ENCODE results near the gene CACNA1S. TPM values are rescaled to one million over a fixed set of nuclear protein-coding genes. Genes with fewer than 3 reads are reported as not detected.

CACNA1S gene
- total RNA-seq, 2 experiments from 2014 or later = not detected

GRCh38 chr1:201054091-201054543 is 58.1 kb downstream of the CACNA1S start:
- no peak for ATAC-seq (ENCODE audit: poor library complexity)
- H3K27me3 Mint-ChIP-seq = no peaks in the 10 kb centered on the region
- ChIA-PET POLR2A (no interaction called here), CTCF (no interaction called here)
- Histone ChIP-seq H3K9me3 (ENCODE audit: control insufficient read depth in 1 of 2, insufficient read depth in 1 of 2, low read length in 2 of 2) (no peaks in the 10 kb centered on the region), H3K36me3 (ENCODE audit: insufficient read depth, low read length) (no peaks in the 10 kb centered on the region), H3K4me3 (ENCODE audit: low read length) (no peak overlapping the region), H3K27me3 (ENCODE audit: control insufficient read depth in 1 of 2, insufficient read depth in 2 of 2, low read length in 2 of 2) (no peaks in the 10 kb centered on the region), H3K4me1 (ENCODE audit: insufficient read depth, low read length) (peaks cover 3% of the 10 kb centered on the region), H3K27ac (ENCODE audit: low read depth in 1 of 2, low read length in 2 of 2) (no peak overlapping the region)
- peaks cover 6% of the 10 kb centered on the region for H3K4me1 Mint-ChIP-seq (ENCODE audit: low read depth)
- no peaks in the 10 kb centered on the region for H3K36me3 Mint-ChIP-seq (ENCODE audit: low read depth)
- TF ChIP-seq, protein P1, sequence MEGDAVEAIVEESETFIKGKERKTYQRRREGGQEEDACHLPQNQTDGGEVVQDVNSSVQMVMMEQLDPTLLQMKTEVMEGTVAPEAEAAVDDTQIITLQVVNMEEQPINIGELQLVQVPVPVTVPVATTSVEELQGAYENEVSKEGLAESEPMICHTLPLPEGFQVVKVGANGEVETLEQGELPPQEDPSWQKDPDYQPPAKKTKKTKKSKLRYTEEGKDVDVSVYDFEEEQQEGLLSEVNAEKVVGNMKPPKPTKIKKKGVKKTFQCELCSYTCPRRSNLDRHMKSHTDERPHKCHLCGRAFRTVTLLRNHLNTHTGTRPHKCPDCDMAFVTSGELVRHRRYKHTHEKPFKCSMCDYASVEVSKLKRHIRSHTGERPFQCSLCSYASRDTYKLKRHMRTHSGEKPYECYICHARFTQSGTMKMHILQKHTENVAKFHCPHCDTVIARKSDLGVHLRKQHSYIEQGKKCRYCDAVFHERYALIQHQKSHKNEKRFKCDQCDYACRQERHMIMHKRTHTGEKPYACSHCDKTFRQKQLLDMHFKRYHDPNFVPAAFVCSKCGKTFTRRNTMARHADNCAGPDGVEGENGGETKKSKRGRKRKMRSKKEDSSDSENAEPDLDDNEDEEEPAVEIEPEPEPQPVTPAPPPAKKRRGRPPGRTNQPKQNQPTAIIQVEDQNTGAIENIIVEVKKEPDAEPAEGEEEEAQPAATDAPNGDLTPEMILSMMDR (IDR thresholded peaks at IDR 0.05) = no peak
- intact Hi-C loops (cut with DNase I, micrococcal nuclease) = no loop called here
- no peak for DNase-seq
- H3K9me3 Mint-ChIP-seq = no peaks in the 10 kb centered on the region
- H3K27ac Mint-ChIP-seq = no peak overlapping the region
- no peak overlapping the region for H3K4me3 Mint-ChIP-seq

DNA sequence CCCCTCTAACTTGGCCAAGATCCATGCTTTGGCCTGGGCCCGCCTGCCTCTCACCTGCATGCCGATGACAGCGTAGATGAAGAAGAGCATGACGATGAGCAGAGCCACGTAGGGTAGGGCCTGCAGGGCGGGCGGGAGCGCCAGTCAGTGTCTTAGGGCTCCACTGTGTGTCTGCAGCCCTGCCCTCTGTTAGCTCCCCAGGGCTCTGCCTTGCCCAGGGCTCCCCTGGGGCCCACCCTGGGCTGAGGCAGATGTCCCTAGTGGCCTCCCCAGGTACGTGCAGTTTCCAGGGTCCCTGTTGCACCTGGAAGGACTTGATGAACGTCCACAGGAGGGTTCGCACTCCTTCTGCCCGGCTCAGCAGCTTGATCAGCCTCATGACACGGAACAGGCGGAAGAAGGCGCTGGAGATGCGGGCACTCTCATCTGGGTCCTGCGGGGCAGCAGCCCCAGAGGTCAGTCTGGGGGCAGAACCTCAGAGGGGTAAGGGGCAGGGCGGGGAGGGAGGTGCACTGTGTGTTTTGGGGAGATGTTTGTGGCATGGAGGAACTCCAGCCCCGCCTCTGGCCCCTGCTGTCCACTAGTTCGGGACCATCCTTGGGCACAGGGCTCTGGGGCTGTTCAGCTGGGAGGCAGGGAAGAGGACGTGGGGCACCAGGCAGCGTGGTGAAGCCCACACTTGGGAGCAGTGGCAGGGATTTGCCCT is 58.9 kb downstream of the CACNA1S start:
- ChIA-PET CTCF (no interaction called here), POLR2A (no interaction called here)
- peaks cover 6% of the 10 kb centered on the region for H3K4me1 Mint-ChIP-seq (ENCODE audit: low read depth)
- H3K36me3 Mint-ChIP-seq (ENCODE audit: low read depth) = no peaks in the 10 kb centered on the region
- H3K27ac ChIP-seq (ENCODE audit: low read depth in 1 of 2, low read length in 2 of 2) = no peak overlapping the region
- H3K9me3 ChIP-seq (ENCODE audit: control insufficient read depth in 1 of 2, insufficient read depth in 1 of 2, low read length in 2 of 2) = no peaks in the 10 kb centered on the region
- H3K4me3 Mint-ChIP-seq = no peak overlapping the region
- ATAC-seq (ENCODE audit: poor library complexity) (no peak), DNase-seq (no peak)
- intact Hi-C loops (cut with DNase I, micrococcal nuclease) = no loop called here
- H3K4me3 ChIP-seq (ENCODE audit: low read length) = no peak overlapping the region
- H3K9me3 Mint-ChIP-seq = no peaks in the 10 kb centered on the region
- H3K36me3 ChIP-seq (ENCODE audit: insufficient read depth, low read length) = no peaks in the 10 kb centered on the region
- TF ChIP-seq, protein P1 (IDR thresholded peaks at IDR 0.05) = no peak
- H3K27me3 ChIP-seq (ENCODE audit: control insufficient read depth in 1 of 2, insufficient read depth in 2 of 2, low read length in 2 of 2) = no peaks in the 10 kb centered on the region
- H3K4me1 ChIP-seq (ENCODE audit: insufficient read depth, low read length) = peaks cover 3% of the 10 kb centered on the region
- no peak overlapping the region for H3K27ac Mint-ChIP-seq
- H3K27me3 Mint-ChIP-seq = no peaks in the 10 kb centered on the region

DNA sequence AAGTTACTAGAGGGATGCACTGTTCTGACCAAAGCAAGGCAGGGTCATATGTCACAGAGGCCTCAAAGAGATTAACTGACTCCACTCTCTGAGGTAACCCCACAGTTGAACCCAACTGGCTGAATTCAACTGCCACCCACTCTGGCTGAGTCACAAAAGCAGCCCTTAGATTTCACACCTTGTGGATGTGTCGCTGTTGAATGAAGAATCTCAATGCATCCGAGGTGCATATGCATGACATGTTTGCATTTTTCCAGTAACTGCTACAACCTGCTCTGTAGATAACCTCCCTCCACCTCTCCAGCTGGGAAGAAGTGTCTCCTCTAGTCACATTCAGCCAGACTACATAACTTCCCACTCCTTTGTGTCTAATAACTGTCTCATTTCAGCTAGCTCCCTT is 60.8 kb downstream of the CACNA1S start:
- ChIA-PET CTCF (interaction anchor here (1.3 kb wide), 1 partner anchor 9 kb away, joined by 4 read pairs; no protein-coding TSS in a partner anchor), POLR2A (no interaction called here)
- Histone ChIP-seq H3K27me3 (ENCODE audit: control insufficient read depth in 1 of 2, insufficient read depth in 2 of 2, low read length in 2 of 2) (no peaks in the 10 kb centered on the region), H3K4me3 (ENCODE audit: low read length) (no peak overlapping the region), H3K27ac (ENCODE audit: low read depth in 1 of 2, low read length in 2 of 2) (no peak overlapping the region), H3K4me1 (ENCODE audit: insufficient read depth, low read length) (peaks cover 3% of the 10 kb centered on the region), H3K9me3 (ENCODE audit: control insufficient read depth in 1 of 2, insufficient read depth in 1 of 2, low read length in 2 of 2) (no peaks in the 10 kb centered on the region), H3K36me3 (ENCODE audit: insufficient read depth, low read length) (no peaks in the 10 kb centered on the region)
- Mint-ChIP-seq H3K36me3 (ENCODE audit: low read depth) (no peaks in the 10 kb centered on the region), H3K4me1 (ENCODE audit: low read depth) (no peaks in the 10 kb centered on the region), H3K9me3 (no peaks in the 10 kb centered on the region), H3K27me3 (no peaks in the 10 kb centered on the region), H3K4me3 (no peak overlapping the region), H3K27ac (no peak overlapping the region)
- intact Hi-C loops (cut with DNase I, micrococcal nuclease) = no loop called here
- DNase-seq (no peak), ATAC-seq (ENCODE audit: poor library complexity) (no peak)
- TF ChIP-seq, protein P1 (IDR thresholded peaks at IDR 0.05) = no peak
